ENCODE data around the gene DAAM2.

DAAM2 gene

GRCh38 chr6:39777661-39778060 lies 14.5 kb upstream of the DAAM2 start:
- H3K4me1 Mint-ChIP-seq = peaks cover 39% of the 10 kb centered on the region
- TF ChIP-seq CTCF (IDR thresholded peaks at IDR 0.05; ENCODE audit: unreplicated experiment in 3 of 3) = no peak

GRCh38 chr6:39778581-39779255 lies 13.5 kb upstream of the DAAM2 start:
- H3K9me3 Mint-ChIP-seq = peaks cover 7% of the 10 kb centered on the region
- no peak for TF ChIP-seq CTCF (IDR thresholded peaks at IDR 0.05; ENCODE audit: unreplicated experiment in 3 of 3)
- peaks cover 10% of the 10 kb centered on the region for H3K27me3 Mint-ChIP-seq (ENCODE audit: low read depth)
- peak overlapping the region in 2 of 3 experiments; percentile 46 to 67 for H3K27ac Mint-ChIP-seq
- H3K4me1 Mint-ChIP-seq = peaks cover 36% of the 10 kb centered on the region
- no peak overlapping the region for H3K4me3 Mint-ChIP-seq
- peaks cover 3% of the 10 kb centered on the region for H3K36me3 Mint-ChIP-seq (ENCODE audit: low read depth)

More at GRCh38 chr6:39777661-39778060, 14.5 kb upstream of the DAAM2 start:
- Mint-ChIP-seq H3K27me3 (ENCODE audit: low read depth) (peaks cover 15% of the 10 kb centered on the region), H3K36me3 (ENCODE audit: low read depth) (no peaks in the 10 kb centered on the region), H3K27ac (peak overlapping the region; percentile 55 to 85 (median 77)), H3K4me3 (no peak overlapping the region), H3K9me3 (peaks cover 3% of the 10 kb centered on the region)

GRCh38 chr6:39785281-39785680 lies 6.9 kb upstream of the DAAM2 start:
- no peak for TF ChIP-seq CTCF (IDR thresholded peaks at IDR 0.05; ENCODE audit: unreplicated experiment in 3 of 3)
- Mint-ChIP-seq H3K4me3 (no peak overlapping the region), H3K36me3 (ENCODE audit: low read depth) (peaks cover 3% of the 10 kb centered on the region), H3K4me1 (peaks cover 3% of the 10 kb centered on the region), H3K27ac (no peak overlapping the region), H3K27me3 (ENCODE audit: low read depth) (peaks cover 3% of the 10 kb centered on the region), H3K9me3 (peaks cover 15% of the 10 kb centered on the region)

- H3K27me3 Mint-ChIP-seq (ENCODE audit: low read depth) = peaks cover 11% of the 10 kb centered on the region
- TF ChIP-seq CTCF (IDR thresholded peaks at IDR 0.05; ENCODE audit: unreplicated experiment in 3 of 3) = no peak
- no peak overlapping the region for H3K27ac Mint-ChIP-seq
- no peak overlapping the region for H3K4me3 Mint-ChIP-seq
- H3K4me1 Mint-ChIP-seq = peaks cover 9% of the 10 kb centered on the region
- H3K36me3 Mint-ChIP-seq (ENCODE audit: low read depth) = peaks cover 3% of the 10 kb centered on the region
- H3K9me3 Mint-ChIP-seq = peaks cover 15% of the 10 kb centered on the region
Measured at GRCh38 chr6:39786649-39787048, 5.5 kb upstream of the DAAM2 start.

- Mint-ChIP-seq H3K9me3 (peaks cover 12% of the 10 kb centered on the region), H3K27ac (no peak overlapping the region), H3K27me3 (ENCODE audit: low read depth) (peaks cover 11% of the 10 kb centered on the region), H3K36me3 (ENCODE audit: low read depth) (peaks cover 3% of the 10 kb centered on the region), H3K4me1 (peaks cover 15% of the 10 kb centered on the region), H3K4me3 (no peak overlapping the region)
- TF ChIP-seq CTCF (IDR thresholded peaks at IDR 0.05; ENCODE audit: unreplicated experiment in 3 of 3) = no peak
Measured at GRCh38 chr6:39787322-39787721, 4.9 kb upstream of the DAAM2 start.

GRCh38 chr6:39790772-39791171 lies 1.4 kb upstream of the DAAM2 start:
- H3K27ac Mint-ChIP-seq = peak overlapping the region in 2 of 3 experiments; percentile 29 to 30
- H3K4me1 Mint-ChIP-seq = peaks cover 40% of the 10 kb centered on the region
- peak overlapping the region; percentile 80 to 90 (median 83) for H3K4me3 Mint-ChIP-seq
- H3K9me3 Mint-ChIP-seq = no peaks in the 10 kb centered on the region
- TF ChIP-seq CTCF (IDR thresholded peaks at IDR 0.05; ENCODE audit: unreplicated experiment in 3 of 3) = no peak
- H3K36me3 Mint-ChIP-seq (ENCODE audit: low read depth) = no peaks in the 10 kb centered on the region
- H3K27me3 Mint-ChIP-seq (ENCODE audit: low read depth) = peaks cover 21% of the 10 kb centered on the region

Data from nephron (organoid).